HG03280 (cell line): ENCODE results near the gene TYR.
"Not testable (repeated sequence)": the region's sequence is repeated elsewhere in the genome, so short reads cannot be mapped to it uniquely, and the experiment has no call there.

Source experiments
- ATAC-seq: cut with Tn5 transposase; IDR thresholded peaks from one replicate; pipeline ENCODE4 v1.9.1; 2021; ENCODE audit warnings: mild to moderate bottlenecking, moderate library complexity; ENCODE audit not compliant: unreplicated experiment

Gene TYR

DNA sequence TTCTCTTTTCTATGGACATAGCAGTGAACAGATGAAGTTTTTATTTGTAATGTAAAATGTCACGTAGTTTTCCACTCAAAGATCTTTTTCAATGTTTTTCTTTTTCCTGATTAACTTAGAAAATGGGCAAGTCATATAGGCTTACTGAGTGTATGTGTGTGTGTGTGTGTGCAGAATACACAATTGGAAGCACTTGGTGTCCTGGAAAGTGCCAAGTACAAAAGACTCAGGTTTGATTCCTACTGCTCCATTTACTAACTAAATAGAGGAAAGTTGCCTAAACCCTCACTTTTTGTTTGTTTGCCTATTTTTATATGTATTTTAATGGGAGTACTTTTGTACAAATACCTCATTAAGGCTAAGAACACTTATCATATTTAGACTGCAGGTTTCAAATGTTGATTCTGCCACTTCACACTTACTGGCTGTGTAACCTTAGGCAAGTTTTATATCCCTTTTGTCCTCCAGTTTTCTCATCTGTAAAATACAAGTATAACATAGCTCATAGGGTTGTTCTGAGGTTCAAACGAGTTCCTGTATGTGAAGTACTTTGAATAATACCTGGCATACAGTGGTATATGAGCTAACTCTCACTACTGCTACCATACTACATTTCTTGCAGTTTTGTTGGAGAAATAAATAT lies 90.1 kb downstream of the TYR start:
- no peak for ATAC-seq

DNA sequence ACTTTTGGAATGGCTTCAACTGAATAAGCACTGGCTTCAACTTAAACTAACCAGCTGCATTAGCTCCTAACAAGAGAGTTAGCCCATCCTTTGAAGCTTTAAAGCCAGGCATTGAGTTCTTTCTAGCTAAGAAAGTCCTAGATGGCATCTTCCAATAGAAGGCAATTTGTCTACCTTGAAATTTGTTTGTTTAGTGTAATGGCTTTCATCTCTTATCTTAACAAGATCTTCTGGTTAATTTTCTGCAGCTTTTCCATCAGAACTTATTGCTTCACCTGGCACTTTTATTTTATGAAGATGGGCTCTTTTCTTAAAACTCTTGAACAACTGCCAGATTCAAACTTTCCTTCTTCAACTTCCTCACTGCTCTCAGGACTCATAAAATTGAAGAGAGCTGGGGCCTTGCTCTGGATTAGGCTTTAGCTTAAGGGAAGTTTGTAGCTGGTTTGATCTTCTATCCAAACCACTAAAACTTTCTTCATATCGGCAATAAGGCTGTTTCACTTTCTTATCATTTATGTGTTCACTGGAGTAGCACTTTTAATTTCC lies 94.9 kb downstream of the TYR start:
- ATAC-seq, result not testable (repeated sequence)

DNA sequence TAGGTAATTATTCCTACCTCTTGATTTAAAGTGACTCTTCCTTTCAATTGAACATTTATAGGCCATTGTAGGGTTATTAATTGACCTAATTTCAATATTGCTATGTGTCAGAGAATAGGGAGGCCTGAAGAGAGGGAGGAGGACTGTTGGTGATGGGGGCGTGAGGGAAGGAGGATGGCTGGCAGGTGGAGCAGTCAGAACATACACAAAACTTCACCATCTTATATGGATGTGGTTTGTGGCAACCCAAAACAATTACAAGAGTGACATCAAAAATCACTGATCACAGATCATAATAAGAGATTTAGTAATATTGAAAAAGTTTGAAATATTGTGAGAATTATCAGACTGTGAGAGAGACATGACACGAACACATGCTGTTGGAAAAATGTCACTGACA lies 95.5 kb downstream of the TYR start:
- ATAC-seq, result not testable (repeated sequence)

DNA sequence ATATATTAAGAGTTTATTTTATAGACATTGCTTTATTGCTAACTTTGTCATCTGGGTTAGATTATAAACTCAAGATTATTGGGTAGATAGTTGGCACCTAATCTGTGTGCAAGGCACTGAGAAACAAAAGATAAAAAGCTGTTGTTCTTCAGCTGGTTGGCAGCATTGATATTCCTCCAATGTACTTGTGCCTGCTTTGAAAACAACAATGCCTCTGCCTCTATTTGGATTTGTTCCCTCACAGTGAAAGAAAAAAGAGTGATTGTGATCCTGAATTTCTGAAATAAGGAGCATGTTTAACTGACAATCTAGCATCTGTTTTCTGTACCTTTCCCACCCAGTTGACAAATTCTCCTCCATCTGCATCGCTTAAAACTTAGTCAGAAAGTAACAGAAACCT lies 98.3 kb downstream of the TYR start:
- no peak for ATAC-seq

DNA sequence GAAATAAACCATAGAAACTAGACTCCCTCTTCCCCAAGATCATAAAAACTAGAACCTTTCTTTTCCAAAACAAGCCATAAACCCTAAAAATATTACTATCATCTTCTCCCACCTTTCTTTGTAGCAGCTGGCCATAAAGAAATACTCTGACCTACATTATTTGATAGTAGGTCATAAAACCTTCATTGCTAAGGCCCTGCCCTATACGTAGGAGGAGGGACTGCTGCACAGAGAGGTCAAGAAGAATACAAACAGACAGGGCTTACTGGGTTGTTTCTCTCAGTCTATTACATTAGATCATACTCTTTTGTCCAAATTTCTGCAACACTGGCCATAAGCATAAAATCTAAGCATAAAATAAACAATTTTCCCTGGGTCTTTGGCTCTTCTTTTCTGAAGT lies 101.5 kb downstream of the TYR start:
- no peak for ATAC-seq

DNA sequence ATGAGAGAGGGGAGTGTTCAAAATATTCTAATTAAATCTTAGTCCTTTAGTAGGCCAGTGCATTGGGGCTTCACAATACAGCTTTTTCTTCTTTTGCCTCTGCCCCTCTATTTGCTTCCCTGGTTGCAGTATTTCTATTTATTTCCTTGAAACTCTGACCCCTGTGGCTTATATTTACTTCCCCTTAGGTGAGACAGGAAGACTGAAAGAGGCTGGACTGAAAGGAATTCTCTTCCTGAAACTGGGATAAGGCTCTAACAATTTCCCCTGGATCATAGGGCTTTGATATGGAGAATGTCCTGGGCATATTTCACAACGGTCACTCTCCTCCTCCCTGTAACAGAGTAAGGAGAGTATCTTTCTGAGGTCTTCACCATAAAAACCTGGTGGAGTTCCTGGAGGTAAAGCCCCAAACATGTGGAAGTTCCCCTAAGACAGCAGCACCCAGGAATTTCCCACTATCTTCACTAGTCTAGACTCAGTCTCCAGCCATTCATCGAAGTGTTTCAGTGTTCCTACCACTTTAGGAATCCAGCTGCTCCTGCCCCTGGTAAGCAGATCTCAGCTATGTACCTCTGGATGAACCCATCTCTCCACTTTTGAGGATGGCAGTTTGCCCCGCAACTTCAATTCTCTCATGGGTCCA lies 103.5 kb downstream of the TYR start:
- ATAC-seq, result not testable (repeated sequence)

DNA sequence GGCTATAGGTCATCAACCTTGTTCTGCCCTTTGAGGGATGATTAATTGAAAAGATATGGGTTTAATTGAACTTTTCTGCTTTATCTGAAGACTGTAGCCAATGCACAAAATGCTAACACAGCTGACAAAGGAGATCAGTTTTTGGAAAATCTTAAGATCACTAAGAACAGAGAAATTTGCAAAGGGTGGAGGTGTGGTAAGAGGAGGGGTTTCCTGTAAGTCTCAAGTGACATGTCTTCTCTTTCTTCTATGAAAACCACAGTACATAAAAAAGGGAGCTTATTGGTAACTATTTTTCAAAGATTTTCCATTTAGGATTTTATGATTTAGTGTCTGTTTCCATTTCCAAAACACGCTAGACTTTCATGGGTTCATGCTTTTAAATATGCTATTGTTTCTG lies 108.9 kb downstream of the TYR start:
- not testable (repeated sequence) for ATAC-seq

DNA sequence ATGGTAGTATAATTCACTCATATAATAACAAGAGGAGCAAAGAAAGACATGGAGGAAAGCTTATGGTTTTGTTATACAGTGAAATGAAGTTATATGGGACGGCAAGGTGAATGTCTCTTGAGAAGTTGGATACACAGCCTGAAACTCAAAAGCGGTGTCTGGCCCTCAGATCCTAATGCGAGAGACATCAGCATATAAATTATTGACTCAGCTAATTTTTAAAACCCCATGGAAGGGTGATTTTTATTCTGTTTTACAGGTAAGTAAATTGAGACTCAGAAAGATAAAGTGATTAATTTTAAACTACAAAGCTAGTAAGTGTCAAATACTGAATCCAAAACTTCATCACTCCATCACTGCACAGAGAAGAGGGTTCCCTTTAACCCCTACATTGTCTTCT lies 110.3 kb downstream of the TYR start:
- not testable (repeated sequence) for ATAC-seq

DNA sequence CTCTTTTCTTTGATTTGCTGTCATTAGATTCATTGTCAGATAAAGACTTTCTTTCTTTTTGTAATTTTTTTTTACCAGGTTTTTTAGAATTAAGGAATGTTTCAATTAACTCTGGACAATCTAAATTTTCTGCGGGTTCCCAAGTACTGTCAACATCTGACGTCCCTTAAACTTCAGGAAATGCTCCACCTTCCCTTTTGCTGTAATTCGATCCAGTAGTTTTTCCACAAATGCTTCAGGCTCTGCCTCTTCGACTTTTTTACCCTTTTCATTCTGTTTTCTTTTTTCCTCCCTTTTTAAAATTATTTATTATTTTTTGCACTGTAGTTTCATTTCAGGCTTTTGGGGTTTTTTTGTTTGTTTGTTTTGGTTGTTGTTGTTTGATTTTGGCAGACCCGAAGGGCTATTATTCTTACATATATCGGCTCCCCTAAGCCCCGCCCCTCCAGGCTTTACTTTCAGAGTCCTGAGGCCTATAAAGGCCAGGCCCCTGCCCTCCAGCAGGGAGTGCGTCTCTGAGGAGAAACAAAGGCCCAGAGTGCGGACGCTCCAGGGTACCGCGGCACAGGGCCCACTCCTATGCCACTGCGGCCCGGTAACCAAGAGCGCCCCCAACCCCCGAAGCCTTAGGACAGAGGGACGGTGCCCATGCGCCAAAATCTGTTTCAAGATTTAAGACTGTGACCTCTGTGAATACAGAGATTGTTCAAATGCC lies 116.4 kb downstream of the TYR start:
- no peak for ATAC-seq

DNA sequence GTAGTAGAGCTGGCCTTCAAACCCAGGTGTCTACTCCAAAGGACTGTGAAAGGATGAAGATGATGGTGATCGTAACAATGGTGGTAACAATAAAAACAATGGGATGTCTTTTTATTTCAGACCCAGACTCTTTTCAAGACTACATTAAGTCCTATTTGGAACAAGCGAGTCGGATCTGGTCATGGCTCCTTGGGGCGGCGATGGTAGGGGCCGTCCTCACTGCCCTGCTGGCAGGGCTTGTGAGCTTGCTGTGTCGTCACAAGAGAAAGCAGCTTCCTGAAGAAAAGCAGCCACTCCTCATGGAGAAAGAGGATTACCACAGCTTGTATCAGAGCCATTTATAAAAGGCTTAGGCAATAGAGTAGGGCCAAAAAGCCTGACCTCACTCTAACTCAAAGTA lies 117.3 kb downstream of the TYR start:
- not testable (repeated sequence) for ATAC-seq

DNA sequence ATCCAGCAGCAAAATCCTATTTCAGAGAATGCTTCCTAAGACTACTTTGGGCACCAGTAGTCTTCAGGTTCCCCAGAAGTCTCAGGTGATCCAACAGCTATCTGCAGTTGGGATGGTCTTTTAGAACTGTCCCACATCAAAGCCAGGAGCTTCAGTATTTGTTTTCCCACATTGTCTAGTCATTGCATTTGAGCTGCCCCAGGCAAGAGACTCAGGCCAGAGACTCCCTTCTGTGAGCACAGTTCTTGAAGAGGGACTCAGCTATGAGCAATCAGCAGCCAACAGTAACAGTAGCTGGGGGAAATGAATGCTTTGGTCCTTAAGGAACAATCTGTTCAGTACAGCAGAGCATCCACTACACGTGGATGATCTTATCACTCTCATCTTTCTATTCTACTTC lies 125.4 kb downstream of the TYR start:
- not testable (repeated sequence) for ATAC-seq

DNA sequence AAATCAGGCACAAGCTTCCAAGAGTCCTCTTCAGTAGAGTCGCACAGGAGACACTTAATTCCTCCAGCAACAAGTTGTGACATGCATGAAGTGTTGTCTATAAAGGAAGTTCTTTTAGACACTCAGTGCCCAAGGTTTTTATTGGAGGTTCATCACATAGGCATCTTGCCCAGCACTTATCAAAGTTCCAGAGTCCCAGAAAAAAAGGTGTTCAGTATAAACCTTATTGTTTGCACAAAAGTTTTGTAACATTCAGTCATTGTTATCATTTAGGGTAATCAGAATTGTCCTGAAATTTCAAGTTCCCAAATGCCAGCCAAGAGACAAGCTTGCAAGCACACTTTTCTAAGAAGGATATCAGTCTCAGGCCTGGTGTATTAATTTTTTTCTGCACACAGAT lies 130.6 kb downstream of the TYR start:
- ATAC-seq, result not testable (repeated sequence)

DNA sequence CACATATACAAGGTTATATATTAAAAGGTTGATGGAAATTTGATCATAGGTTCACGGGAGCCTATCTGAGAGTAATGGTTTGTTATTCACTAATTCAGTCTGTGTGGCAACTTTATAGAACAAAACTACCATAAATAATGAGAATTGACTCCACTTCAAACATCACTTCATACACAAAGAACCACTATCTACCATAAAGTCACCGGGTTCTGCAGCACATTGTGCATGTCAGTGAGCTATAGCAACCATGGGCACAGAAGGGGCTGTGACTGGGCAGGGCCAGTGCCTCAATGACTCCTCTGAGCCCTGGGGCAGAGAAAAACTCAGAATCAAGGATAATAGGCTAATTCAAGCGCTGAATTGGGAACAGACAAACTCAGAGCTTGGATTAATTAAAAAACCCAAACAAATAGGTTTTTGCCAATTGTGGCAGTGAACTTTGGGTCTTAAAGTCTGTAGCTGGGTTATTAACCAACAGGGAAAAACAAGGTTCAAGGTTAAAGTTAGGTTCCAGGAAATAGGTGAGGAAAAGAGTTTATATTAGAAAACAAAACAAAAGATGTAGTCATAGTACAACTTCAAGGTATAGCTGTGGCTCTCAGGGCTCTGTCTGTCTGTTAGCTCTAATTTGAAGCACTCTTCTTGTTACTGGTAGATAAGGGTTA lies 131.8 kb downstream of the TYR start:
- ATAC-seq, result not testable (repeated sequence)

DNA sequence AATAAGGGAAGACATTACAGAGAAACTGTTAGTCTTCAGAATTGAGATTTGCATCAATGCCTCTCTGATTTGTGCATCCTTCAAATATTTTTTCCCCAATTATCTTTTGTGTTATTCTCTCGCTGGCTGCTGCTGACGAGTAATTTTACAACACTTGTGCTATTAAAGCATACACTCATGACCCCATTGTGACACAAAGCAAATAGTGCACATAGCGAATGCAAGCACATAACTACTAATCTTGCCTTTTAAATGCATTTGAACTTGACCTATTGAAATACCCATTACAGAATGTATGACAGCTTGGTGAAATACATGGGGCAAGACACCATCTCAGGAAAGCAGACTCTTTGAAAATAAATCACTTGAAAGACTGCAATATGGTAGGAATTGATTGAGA lies 132.9 kb downstream of the TYR start:
- not testable (repeated sequence) for ATAC-seq

DNA sequence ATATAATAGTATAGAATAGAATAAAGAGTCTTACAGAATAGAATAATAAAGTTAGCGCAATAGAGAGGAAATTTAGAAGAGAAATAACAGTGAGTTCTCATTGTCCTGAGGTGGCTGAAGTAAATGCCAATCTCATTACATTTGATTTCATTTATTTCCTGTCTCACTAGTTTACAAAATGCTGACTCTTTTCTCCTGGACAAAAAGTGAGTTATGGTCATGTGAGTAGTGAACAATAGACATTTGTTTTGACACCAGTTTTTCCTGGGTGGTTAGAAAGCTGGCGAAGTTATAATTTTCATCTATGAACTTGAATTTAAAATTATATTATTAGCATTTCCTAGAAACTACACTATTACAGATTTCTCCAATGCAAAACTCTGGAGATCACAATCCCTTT lies 143.7 kb downstream of the TYR start:
- ATAC-seq, result no peak

DNA sequence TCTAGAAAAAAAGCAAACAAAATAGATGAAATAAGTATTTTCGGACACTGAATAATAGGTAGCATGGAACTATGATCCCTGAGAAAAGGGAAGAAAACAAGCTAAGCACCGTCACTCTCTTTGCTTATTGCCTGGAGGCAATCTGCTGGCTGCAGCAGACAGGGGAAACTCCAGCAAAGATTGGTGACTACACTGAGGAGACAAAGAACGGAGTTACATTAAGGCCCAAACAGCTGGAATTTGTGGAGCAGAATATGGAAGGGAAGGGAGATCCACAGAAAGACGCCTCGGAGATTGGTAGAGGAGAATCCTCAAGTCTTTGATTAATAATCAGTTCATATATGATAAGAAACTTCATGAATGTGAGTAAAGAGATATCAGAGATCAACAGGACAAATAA lies 150.2 kb downstream of the TYR start:
- no peak for ATAC-seq

DNA sequence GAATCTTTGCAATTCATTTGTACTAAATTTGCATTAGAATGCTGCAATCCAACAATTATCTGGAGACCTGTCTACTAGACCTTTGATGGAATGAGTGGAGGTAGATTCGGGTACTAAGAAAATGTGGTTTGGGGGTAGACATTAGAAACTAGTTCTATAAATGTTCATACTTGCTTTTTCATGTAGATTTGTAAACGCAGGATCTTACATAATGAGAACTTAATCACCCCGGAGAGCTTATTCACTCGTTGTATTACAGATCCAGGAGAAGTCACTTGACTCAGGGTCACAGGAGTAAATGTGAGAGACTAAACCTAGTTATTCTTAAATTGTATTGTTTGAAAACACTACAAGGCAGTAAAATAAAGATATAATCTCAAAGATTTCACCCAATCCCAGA lies 154.3 kb downstream of the TYR start:
- ATAC-seq, result not testable (repeated sequence)

DNA sequence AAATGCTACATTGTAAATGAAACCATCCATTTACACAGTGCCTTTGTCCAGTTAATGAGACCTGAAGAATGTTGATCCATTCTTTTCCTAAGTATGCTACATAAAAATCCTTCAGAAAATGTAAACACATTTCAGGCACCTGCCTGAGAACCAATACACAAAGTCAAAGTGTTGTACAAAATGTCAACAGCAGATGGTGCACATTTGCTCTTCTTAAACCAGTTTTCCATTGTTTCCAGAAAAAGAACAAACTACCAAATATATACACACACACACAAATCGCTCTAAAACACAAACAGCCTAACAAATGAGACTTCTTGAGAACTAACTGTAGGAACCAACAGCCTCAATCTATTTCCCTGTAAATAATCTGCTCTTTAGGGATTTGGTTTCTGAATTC lies 156.0 kb downstream of the TYR start:
- ATAC-seq, result not testable (repeated sequence)

DNA sequence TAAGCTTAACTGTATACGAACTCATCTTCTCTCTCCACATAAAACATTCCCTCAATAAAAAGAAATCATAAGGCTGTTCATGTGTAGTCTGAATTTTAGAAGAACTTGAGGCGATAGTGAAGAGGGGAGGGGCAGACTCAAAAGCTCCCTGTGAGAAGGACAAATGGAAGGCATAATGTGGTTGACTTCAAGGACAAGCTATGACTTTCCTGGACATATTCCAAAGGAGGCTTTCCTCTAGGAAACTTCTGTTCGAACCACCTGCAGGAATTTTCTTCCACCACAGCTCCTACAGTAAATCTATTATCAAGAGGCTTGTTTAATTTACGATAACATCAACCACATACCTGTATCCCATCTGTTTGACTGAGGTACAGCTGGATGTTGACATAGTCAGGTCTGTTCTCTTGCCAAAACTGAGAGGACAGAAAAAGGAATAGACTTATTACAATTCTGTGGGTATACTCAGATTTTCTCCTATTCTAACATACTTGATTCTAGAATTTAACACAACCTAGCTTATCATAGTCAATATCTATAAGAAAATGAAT lies 159.5 kb downstream of the TYR start:
- not testable (repeated sequence) for ATAC-seq

DNA sequence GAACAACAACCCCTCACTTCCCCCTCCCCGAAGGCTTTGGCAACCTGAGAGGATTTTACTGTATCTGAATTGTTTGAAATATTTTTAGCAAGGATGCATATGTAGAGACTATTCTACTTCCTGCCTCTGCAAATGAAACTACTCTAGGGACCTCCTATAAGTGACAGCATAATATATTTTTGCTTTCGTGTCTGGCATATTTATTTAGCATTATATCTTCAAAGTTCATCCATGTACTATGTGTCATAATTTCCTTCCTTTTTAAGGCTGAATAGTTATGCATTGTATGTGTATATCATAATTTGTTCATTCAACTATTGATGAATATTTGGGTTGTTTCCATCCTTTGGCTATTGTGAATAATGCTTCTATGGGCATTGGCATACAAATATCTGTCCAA lies 160.4 kb downstream of the TYR start:
- ATAC-seq, result not testable (repeated sequence)

DNA sequence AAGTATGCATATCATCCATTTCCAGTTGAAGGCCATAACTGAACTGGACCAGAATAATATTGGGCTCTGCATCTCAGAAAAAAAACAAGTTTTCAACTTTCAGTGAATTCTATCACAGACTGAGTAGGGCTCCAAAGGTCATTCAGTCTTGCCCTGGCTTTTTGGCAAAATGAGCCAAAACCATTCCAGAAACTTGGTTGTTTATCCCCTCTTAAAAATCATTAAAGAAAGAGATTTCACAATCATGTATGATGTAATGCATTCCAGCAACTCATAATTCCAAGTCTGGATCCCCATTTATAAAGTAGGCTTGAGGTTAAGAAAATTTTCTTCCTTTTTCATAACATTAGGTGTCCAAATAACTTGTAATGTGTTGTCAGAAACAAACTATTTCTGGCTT lies 162.8 kb downstream of the TYR start:
- ATAC-seq, result not testable (repeated sequence)
